LHCN-M2 (cell line): ENCODE measurements around the gene VAV1. TPM values are rescaled to one million over a fixed set of nuclear protein-coding genes. Genes with fewer than 3 reads are reported as not detected.

ENCODE experiments used
- DNase-seq: peaks from one replicate; pipeline ENCODE4 v3.0.0-alpha.2; 2012; ENCODE audit warnings: low read depth
- polyA plus RNA-seq: library from polyadenylated mRNA; unstranded; fragments of >200 nt; gene quantifications from one replicate; pipeline ENCODE4 v1.2.1, GENCODE V29; 2012; ENCODE audit warnings: missing spikeins
- total RNA-seq: library from RNA; depleted of rRNA; stranded (reverse); fragments of >200 nt; gene quantifications from 2 replicates; pipeline ENCODE4 v1.2.3, GENCODE V29; 2014; rRNA removed

VAV1 gene, protein sequence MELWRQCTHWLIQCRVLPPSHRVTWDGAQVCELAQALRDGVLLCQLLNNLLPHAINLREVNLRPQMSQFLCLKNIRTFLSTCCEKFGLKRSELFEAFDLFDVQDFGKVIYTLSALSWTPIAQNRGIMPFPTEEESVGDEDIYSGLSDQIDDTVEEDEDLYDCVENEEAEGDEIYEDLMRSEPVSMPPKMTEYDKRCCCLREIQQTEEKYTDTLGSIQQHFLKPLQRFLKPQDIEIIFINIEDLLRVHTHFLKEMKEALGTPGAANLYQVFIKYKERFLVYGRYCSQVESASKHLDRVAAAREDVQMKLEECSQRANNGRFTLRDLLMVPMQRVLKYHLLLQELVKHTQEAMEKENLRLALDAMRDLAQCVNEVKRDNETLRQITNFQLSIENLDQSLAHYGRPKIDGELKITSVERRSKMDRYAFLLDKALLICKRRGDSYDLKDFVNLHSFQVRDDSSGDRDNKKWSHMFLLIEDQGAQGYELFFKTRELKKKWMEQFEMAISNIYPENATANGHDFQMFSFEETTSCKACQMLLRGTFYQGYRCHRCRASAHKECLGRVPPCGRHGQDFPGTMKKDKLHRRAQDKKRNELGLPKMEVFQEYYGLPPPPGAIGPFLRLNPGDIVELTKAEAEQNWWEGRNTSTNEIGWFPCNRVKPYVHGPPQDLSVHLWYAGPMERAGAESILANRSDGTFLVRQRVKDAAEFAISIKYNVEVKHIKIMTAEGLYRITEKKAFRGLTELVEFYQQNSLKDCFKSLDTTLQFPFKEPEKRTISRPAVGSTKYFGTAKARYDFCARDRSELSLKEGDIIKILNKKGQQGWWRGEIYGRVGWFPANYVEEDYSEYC
- not detected in 2 replicates for total RNA-seq
- not detected for polyA plus RNA-seq

DNA sequence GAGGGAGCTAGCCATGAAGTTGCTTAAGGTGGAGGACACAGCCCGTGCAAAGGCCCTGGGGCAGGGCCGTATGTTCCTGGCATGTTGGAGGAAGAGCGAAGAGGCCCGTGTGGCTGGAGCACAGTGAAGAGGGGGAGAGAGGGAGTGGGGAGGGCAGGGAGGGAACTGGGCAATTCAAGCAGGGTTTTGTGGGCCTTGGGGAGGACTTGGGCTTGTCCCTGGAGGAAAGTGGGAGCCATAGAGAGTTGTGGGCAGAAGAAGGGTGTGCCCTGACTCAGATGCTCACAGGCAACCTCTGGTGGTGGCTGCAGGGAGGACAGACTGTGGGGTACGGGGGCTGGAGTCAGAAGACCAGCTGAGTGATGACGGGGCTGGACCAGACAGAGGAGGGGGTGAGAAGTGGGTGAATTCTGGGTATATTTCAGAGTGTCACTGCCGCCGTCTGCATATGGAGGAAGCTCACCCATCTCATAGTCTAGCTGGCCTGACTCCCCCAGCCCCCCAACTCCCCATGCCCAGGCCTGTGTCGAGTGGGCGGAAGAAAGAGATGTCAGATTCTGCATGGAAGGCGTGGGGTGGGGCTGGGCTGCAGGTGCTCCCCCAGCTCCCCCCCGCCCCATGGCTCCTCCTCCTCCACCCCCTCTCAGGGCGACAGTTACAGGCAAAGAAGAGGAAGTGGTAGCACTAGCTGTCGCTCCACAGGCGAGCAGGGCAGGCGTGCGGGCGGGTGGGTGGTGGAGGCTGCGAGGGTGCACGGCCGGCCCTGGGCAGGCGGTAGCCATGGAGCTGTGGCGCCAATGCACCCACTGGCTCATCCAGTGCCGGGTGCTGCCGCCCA, at the start of gene VAV1:
Gene VAV1, plus strand, starts transcription at position 681 of the 838 bp plus-strand sequence. Its CDS starts 100 bp downstream, at position 781.
- DNase-seq: no peak

DNA sequence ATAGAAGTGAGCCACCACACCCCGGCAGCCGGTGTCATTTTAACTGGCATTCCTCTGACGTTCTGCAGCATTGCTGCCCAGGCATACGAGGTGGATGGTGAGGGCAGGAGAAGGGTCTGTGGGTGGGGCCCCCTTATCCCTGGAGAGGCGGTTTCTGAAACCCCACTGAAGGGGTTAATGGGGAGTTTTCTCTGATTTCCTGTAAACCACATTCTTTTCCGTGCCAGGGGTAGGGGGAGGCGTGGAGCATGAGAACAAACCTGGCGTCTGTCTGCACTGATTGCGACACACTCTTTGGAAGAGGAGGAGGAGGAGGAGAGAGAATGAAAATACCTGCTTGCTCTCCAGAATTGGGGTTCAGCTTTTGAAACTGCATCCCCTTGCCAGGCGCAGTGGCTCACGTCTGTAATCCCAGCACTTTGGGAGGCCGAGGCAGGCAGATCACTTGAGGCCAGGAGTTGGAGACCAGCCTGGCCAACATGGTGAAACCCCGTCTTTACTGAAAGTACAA, 49.3 kb upstream of the VAV1 start:
- no peak for DNase-seq

DNA sequence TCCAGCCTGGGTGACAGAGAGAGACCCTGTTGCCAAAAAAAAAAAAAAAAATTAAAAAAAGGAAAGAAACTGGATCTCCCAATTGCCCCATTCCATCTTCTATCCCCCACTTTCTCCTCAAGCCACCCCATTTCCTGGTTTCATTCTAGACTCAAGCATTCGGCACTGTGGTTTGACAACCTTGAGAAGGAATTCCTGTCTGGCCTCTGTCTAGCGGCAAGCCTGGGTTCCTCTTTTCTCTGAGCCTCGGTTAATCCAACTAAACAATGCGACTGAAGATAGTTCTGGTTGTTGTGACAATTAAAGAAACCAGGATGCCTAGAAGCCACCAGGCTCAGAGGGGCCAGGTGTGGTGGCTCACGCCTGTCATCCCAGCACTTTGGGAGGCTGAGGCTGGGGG, 48.8 kb upstream of the VAV1 start:
- no peak for DNase-seq

DNA sequence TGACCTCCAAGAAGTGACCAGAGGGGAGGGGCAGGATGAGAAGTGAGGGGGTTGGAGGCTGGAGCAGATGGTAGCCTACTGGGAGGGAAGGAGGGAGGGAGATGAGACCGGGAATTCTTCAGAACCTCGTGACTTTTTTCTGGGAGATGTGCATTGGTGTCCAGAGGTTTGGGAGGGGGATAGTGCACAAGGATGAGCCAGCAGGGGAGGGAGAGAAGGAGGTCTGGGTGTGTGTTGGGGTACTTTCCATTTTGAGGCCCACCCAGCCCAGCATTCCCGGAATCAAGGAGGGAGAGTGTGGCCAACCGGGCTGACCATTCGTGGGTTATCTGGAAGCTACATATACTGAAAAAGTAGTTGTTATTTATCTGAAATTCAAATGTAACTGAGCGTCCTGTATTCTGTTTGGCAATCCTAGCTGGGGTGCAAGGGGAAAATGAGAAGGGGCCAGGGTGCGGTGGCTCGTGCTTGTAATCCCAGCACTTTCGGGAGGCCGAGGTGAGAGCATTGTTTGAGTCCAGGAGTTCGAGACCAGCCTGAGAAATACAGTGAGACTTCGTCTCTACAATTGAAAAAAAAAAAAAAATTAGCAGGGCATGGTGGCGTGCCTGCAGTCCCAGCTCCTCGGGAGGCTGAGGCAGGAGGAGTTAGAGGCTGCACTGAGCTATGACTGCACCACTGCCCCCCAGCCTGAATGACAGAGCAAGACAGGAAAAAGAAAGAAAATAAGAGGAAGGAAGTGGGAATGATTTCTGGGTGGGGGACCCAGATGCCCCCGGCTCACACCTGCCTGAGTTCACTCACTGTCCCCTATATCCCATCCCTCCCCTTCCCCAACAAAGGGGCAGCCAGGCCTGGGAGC, 47.6 kb upstream of the VAV1 start:
- DNase-seq: no peak

DNA sequence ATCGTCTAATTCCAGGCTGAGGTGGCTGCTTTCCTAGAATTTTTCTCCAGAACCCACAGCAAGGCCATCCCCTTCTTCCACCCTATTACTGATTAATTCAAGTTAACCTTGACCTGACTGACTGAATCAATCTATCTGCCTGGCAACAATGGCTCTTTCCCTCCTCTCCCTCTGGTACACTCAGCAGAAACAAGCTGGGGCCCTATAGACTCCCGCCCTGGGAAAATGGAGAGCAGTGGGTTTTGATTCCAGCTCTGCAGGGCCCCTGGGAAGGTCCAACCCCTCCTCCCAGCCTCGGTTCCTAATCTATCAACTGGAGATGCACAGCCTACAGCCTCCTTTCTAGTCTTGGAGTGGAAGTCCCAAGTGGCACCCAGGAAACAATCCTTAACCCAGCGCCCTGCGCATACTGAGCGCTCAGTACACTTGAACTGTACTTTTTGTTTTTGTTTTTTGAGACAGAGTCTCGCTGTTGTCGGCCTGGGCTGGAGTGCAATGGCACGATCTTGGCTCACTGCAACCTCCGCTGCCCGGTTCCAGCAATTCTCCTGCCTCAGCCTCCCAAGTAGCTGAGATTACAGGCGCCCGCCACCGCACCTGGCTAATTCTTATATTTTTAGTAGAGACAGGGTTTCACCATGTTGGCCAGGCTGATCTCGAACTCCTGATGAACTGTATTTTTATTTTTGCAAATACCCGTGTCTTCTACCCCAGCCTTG, 46.8 kb upstream of the VAV1 start:
- no peak for DNase-seq

DNA sequence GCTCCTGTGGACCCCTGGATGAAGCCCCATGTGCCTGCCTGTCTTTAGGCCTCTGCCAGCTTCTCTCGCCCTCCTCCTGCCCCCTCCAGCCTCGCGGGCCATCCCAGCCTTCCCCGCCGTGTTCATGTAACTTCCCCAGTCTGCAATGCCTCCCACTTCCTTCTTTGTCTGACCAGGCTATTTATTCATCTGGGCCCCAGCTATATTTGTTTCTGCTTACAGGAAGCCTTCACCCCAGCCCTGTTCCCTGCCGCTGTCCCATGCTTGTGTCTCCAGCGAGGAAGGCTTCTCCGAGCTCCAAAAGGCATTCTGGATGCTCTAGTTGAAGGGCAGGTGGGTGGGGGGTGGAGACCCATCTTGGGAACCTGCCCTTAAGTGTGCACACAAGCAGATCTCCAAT, 44.2 kb upstream of the VAV1 start:
- no peak for DNase-seq

DNA sequence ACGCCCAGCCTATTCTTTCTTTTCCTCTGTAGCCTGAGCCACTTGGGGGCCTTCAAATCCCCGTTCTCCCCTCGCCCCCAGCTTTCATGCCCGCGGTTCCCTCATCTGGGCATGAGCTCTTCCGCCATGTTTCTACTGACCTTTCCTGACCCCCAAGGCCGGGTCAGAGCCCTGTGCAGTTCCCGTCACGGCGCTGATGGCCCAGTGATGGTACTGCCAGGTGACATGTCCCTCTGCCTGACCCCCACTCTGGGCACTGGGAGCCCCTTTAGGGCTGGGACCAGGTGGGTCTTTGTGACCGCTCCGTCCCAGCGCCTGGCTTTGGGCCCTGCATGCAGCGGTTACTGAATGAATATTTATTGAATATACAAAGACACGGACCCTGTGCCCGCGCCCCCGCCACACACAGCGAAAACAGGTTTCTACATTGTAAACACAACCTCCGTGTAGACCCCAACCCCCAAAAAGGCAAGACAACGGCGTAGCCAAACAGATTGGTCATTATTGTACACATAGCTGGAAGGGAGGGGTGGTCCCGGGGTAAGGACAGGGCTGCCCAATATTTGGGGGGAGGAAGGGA, 42.8 kb upstream of the VAV1 start:
- DNase-seq: no peak

DNA sequence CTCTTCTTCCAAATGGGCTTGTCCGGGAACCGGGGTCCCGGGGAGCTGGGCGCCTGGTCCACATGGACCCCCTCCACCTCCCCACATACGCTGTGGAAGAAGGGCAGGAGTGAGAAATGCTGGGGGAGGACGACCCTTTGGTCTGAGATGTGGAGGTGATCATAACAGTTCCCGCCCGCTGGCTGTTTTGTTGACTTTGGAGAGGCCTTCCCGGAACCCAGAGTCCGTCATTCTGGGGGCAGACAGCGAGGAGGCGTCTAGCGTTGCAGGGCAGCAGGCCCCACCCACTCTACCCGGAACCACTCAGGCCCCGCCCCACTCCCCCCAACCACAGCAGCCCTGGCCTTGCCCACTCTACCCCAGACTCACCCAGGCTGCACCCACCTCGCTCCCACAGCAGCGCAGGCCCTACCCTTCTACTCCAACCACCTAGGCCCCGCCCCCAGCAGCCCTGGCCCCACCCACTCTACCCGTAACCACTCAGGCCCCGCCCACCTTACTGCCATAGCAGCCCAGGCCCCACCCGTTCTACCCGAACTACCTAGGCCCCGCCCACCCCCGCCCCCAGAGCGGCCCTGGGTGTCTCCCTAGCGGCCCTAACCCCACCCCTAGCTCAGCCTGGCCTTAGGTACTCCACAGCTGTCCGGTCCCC, 42.2 kb upstream of the VAV1 start:
- no peak for DNase-seq

DNA sequence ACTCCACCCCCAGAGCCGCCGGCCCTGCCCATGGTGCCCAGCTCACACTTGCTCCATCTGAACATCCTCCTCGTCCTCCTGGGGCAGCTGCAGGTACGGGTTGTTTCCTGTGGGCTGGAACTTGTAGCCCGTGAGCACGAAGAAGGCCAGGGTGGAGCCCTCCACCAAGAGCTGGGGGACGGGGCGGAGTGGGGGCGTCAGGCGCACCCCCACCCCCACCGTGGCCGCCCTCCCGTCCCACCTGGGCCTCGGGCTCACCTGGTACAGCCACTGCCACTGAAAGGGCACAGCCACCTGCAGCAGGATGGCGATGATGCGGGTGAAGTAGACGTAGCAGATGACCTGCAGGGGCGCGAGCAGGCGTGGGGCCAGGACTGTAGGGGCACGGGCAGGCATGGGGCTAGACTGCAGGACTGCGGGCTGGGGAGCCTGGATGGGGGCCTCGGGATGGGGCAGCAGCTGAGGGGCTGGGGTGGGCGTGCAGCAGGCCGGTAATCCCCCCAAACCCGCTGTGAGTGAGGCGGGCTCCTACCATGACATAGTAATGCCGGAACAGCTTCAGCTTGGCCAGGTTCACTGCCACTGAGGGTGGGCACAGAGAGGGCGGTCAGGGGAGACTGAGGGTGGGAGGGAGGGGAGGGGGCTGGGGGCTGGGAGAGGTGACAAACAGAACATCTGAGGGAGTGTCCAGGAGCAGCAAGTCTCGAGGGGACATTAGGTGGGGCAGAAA, 41.4 kb upstream of the VAV1 start:
- DNase-seq: no peak

DNA sequence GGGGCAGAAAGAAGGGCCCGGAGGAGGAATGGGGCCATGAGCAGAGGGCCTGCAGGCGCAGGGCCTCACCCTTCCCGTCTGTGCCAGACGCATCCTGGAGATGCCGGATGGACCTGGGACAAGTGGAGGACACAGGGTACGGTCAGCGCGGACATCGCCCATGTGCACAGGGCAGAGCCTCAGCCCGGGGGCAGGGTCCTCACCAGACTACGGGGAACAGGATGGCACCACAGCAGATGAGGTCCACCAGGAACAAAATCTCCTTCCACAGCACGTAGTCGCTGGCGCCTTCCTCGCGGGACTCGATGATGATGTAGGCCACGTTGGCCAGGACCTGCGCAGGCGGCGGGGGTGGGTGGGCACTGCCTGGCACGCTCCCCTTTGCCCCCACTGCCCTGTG, 40.7 kb upstream of the VAV1 start:
- no peak for DNase-seq

DNA sequence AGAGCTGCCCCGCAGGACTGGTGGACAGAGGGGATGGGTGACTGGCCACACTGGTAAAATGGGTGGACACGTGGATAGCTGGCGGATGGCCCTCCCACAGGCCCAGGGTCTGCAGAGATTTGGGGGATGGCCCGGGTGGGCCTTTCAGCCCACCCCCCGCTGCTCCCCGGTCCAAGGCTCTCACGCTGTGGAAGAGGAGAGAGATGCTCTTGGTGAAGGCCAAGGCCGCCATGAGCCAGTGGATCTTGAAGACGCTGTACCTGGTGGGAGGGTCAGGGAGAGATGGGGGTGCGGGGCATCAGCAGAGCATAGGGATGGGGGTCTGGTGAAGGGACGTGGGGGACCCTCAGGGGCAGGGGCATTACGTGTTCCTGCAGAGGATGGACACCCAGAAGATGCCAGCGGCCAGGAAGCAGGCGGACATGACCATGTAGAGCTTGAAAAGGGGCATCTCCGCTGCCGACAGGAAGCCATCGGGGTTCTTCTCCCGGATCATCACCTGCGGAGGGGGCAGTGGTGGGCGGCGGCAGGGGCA, 39.6 kb upstream of the VAV1 start:
- DNase-seq: no peak

DNA sequence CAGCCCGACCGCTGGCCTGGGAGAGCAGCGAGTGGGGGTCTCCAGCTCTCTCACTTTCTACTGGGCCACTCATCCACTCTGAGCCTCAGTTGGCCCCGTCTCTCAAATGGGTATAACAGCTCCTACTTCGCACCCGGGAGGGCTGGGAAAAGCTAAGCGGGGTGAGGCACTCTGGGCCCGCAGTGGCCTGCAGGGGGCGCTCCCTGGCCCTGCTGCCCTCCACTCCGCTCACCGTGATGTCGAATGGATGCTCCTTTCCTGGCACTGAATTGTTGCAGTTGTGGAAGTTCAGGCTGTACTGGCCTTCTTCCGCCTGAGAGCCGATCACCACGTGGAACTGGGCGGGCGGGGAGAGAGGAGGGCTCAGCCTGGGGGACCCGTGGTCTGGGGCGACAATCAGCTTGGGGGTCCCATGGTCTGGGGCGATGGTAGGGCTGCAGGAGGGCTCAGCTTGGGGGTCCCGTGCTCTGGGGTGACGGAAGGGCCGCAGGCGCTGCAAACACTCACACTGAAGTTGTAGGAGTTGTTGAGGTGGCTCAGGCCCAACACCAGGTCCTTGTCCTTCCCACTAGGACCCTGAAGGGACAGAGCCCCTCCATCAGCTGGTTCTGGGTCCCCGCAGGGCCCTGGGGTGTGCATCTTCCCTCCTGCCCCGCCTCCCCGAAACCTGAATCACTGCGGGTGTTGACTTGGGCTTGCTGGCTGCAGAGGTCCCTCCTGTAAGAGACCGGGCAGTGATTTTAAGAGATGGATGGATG, 39.0 kb upstream of the VAV1 start:
- no peak for DNase-seq

DNA sequence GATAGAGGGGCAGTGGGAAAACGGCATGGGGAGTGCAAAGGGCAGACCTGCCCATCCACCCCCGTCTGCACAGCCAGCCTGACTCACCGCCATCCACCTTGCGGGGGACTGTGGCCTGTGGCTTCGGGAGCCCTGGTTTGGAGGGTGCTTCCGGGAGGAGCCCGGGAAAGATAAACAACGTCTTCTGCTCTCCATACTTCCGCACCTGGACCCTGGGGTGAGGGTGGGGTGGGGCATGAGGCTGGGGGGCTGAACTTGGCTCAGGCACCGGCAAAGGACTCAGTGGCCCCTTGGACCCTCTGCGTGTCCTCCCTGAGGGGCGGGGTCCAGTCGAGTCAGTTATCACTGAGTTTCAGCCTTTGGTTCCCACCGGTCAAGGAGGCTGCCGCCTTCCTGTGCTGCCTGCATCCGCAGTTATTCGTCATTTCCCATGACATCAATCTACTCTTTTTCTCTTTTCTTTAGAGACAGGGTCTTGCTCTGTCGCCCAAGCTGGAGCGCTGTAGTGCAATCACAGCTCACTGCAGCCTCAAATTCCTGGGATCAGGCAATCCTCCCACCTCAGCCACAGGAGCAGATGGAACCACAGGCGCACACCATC, 38.3 kb upstream of the VAV1 start:
- DNase-seq: no peak

DNA sequence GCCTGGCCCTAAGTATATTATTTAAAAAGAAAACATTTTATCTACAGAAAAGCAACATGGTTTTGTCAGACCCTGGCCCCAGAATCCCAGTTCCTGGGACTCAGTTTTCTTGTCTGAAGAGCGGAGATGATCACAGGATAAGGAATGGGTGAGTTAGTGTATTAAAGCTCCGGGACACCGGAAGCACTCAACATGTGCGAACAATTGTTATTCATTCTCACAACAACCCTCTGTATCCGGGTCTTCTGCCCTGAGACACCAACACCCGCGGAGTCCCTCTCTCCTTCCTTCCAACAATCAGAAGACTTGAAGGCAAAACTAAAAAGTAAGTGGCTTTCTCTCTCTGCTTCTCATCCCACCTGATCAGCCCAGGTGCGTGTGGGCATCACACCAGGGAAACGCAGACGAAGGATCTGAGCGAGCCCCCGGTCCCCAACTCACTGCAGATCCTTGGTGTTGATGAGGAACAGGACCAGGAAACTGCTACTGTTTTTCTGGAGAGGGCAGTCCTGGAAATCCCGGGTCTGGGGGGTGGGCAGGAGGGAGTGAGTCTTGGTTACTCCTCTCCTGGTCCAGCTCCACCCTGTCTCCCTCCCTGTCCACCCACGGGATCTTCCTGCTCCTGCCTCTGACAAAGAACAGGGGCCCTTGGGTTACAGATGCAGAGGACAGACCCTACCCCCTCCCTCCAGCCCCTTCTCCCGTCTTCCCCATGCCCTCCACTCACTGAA, 37.2 kb upstream of the VAV1 start:
- DNase-seq: no peak

DNA sequence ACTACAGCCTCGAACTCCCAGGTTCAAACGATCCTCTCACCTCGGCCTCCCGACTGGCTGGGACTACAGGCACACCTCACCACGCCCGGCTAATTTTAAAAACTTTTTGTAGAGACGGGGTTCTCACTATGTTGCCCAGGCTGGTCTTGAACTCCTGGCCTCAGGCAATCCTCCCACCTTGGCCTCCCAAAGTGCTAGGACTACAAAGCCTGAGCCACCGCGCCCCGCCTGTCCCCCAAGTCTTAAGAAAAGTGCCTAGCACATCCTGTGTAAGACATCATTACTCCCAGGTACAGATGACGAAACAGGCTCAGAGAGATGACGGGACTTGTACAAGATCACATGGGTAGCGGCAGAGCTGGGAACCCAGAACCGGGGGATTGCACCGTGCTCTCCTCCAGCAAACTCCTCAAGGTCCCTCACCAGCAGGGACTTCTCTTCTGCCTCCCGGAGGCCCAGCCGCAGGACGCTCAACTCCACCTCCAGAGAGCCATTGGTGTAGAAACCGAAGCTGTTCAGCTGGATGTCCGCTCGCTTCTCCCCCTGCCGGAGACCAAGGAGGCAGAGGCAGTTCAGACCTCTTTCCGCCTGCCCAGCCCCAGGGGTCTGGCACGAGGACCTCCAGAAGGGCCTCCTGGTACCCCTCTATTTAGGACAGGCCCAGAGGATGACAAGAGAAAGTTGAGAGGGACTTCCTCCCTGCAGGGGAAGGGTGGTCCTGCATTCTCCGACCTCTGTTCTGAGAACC, 36.2 kb upstream of the VAV1 start:
- DNase-seq: peak; percentile 78

DNA sequence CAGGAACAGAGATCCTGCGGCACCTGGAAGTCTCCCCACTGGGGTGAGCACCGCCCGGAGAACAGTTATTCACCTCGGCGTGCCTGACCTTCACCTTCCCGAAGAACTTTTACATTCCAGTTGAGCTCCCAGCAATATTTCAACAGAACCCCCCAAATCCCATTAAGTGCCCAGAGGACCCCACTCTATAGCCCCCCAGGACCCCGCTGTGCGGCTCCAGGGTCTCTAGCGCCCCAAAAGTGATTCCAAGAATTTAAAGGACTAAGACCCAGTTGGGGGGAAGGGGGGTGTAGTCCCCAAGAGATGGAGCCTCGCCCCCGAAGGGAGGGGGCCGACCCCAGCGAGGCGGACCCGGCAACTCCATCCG, 35.6 kb upstream of the VAV1 start:
- no peak for DNase-seq
